ENCODE results near the gene JMJD8. TPM values are rescaled to one million over a fixed set of nuclear protein-coding genes. Genes with fewer than 3 reads are reported as not detected.

The JMJD8 gene
- total RNA-seq, 1 experiment from 2014 or later = 121 TPM

GRCh38 chr16:727291-727977, 43.3 kb upstream of the JMJD8 start:
- H3K36me3 ChIP-seq (ENCODE audit: control insufficient read depth in 1 of 2, insufficient read depth in 2 of 2, low read length in 2 of 2) = no peaks in the 10 kb centered on the region
- TF ChIP-seq POLR2A (IDR thresholded peaks at IDR 0.05; ENCODE audit: borderline replicate concordance, extremely low read depth, insufficient read depth, insufficient read length) (peak; percentile 50), EZH2phosphoT487 (IDR thresholded peaks at IDR 0.05; ENCODE audit: borderline replicate concordance) (no peak), ZFX (IDR thresholded peaks at IDR 0.05) (peak; percentile 71; the same call in 1 of the 2 replicates), SP1 (IDR thresholded peaks at IDR 0.05; ENCODE audit: low read depth) (no peak), EZH2 (IDR thresholded peaks at IDR 0.05) (no peak), POLR2AphosphoS5 (IDR thresholded peaks at IDR 0.05; ENCODE audit: low read depth, low read length) (peak; percentile 47; the same call in 1 of the 2 replicates)
- POLR2A ChIA-PET = interaction anchor here (0.8 to 3.5 kb wide), 6 partner anchors 8 to 317 kb away, joined by 3 to 12 read pairs (median 4); partner anchors contain the start of genes CIAO3, METRN and MSLN
- peak overlapping the region; percentile 99 for H3K4me2 ChIP-seq (ENCODE audit: low read length)
- H4K20me1 ChIP-seq (ENCODE audit: insufficient read depth) = no peaks in the 10 kb centered on the region
- no peak for DNase-seq (ENCODE audit: low read depth, low spot score)
- H3K4me1 ChIP-seq (ENCODE audit: control insufficient read depth in 1 of 2, insufficient read depth in 2 of 2, low read length in 2 of 2) = peaks cover 5 to 39% of the 10 kb centered on the region in 2 experiments; a peak in 3 of 4 replicates
- peak; percentile 4 for ATAC-seq
- no peaks in the 10 kb centered on the region for H3K9me3 ChIP-seq (ENCODE audit: control insufficient read depth in 1 of 2, insufficient read depth in 1 of 2, low read depth in 1 of 2, low read length in 2 of 2)
- CTCF ChIA-PET = interaction anchor here (0.9 to 3.0 kb wide), 7 partner anchors 8 to 22 kb away, joined by 3 to 20 read pairs (median 9); partner anchors contain the start of genes CIAO3 and METRN
- H3K27ac ChIP-seq (ENCODE audit: low read depth, low read length) = peak overlapping the region; percentile 96
- intact Hi-C loops (cut with micrococcal nuclease) = no loop called here
- H3K79me2 ChIP-seq (ENCODE audit: insufficient read depth, low read length) = peaks cover 19% of the 10 kb centered on the region; the same call in 1 of the 2 replicates
- H2AFZ ChIP-seq (ENCODE audit: low read depth, low read length, poor library complexity, severe bottlenecking) = no peak overlapping the region
- peak overlapping the region; percentile 80 to 89 for H3K4me3 ChIP-seq (replicated peaks in 1 of 2; ENCODE audit: low read depth in 1 of 2, low read length in 2 of 2)
- peak overlapping the region; percentile 98 for H3K9ac ChIP-seq (ENCODE audit: low read length)
- H3K27me3 ChIP-seq (ENCODE audit: insufficient read depth, low read length) = no peaks in the 10 kb centered on the region
- no peaks in the 10 kb centered on the region for H3K9me2 ChIP-seq (ENCODE audit: insufficient read depth)
- TSS peak; percentile 44 for BruUV-seq (replicated peaks)
- RAD21 ChIA-PET (ENCODE audit: low non-redundant PET in 1 of 2, low total read pairs in 2 of 2, uncharacterized antibody in 2 of 2, unreplicated experiment in 2 of 2) = interaction anchor here in 1 of 2 experiments (0.9 kb wide), 1 partner anchor 11 kb away, joined by 3 read pairs; no protein-coding TSS in a partner anchor

- Histone ChIP-seq H4K20me1 (ENCODE audit: insufficient read depth) (no peaks in the 10 kb centered on the region), H3K79me2 (ENCODE audit: insufficient read depth, low read length) (peaks cover 24% of the 10 kb centered on the region; the same call in 1 of the 2 replicates), H3K4me2 (ENCODE audit: low read length) (peak within 1 kb of the TSS; percentile 99), H3K27me3 (ENCODE audit: insufficient read depth, low read length) (no peaks in the 10 kb centered on the region), H2AFZ (ENCODE audit: low read depth, low read length, poor library complexity, severe bottlenecking) (no peak within 1 kb of the TSS), H3K36me3 (ENCODE audit: control insufficient read depth in 1 of 2, insufficient read depth in 2 of 2, low read length in 2 of 2) (no peaks in the 10 kb centered on the region), H3K9ac (ENCODE audit: low read length) (peak within 1 kb of the TSS; percentile 98), H3K9me2 (ENCODE audit: insufficient read depth) (no peaks in the 10 kb centered on the region), H3K4me3 (replicated peaks in 1 of 2; ENCODE audit: low read depth in 1 of 2, low read length in 2 of 2) (peak within 1 kb of the TSS; percentile 80 to 89), H3K4me1 (ENCODE audit: control insufficient read depth in 1 of 2, insufficient read depth in 2 of 2, low read length in 2 of 2) (peaks cover 7 to 46% of the 10 kb centered on the region in 2 experiments), H3K27ac (ENCODE audit: low read depth, low read length) (peak within 1 kb of the TSS; percentile 96), H3K9me3 (ENCODE audit: control insufficient read depth in 1 of 2, insufficient read depth in 1 of 2, low read depth in 1 of 2, low read length in 2 of 2) (no peaks in the 10 kb centered on the region)
- BruUV-seq (replicated peaks) = TSS peak; percentile 19
- RAD21 ChIA-PET (ENCODE audit: low non-redundant PET in 1 of 2, low total read pairs in 2 of 2, uncharacterized antibody in 2 of 2, unreplicated experiment in 2 of 2) = no interaction called here
- CTCF ChIA-PET = interaction anchor here (0.7 to 2.6 kb wide), 2 partner anchors 11 to 14 kb away, joined by 3 to 11 read pairs; no protein-coding TSS in a partner anchor
- ATAC-seq (peak; percentile 48), DNase-seq (ENCODE audit: low read depth, low spot score) (no peak)
- POLR2A ChIA-PET = interaction anchor here (0.6 to 3.5 kb wide), 3 partner anchors 11 to 34 kb away, joined by 3 to 20 read pairs (median 12); partner anchors contain the start of genes METRN and MSLN
- intact Hi-C loops (cut with micrococcal nuclease) = no loop called here
- TF ChIP-seq POLR2AphosphoS5 (IDR thresholded peaks at IDR 0.05; ENCODE audit: low read depth, low read length) (peak; percentile 60), EZH2phosphoT487 (IDR thresholded peaks at IDR 0.05; ENCODE audit: borderline replicate concordance) (no peak), JUND (IDR thresholded peaks at IDR 0.05) (no peak), ZNF274 (IDR thresholded peaks at IDR 0.05; ENCODE audit: low read depth, low read length) (no peak), EGR1 (IDR thresholded peaks at IDR 0.05; ENCODE audit: low read depth) (no peak), REST (IDR thresholded peaks at IDR 0.05; ENCODE audit: low read depth) (no peak), SP1 (IDR thresholded peaks at IDR 0.05; ENCODE audit: low read depth) (no peak), MAX (IDR thresholded peaks at IDR 0.05) (no peak), SIN3A (IDR thresholded peaks at IDR 0.05; ENCODE audit: low read depth) (no peak)
Measured at GRCh38 chr16:726438-727290, 42.5 kb upstream of the JMJD8 start, which contains the start of the genes CCDC78 and HAGHL. CCDC78 (minus strand) TSS chr16:726443; CDS start chr16:726367, 76 bp downstream. HAGHL (plus strand) TSS chr16:727106; CDS start chr16:727510, 404 bp downstream.

All from HCT116 (cell line).